GM18505 (cell line): ENCODE measurements around the gene CLEC7A.

ENCODE experiments used
- ATAC-seq: cut with Tn5 transposase; IDR thresholded peaks from one replicate; pipeline ENCODE4 v1.9.1; 2021; ENCODE audit not compliant: unreplicated experiment
- POLR2A ChIP-seq: IDR thresholded peaks from 4 replicates; pipeline ENCODE4 v1.6.1; 2011; ENCODE audit warnings: borderline replicate concordance; ENCODE audit not compliant: insufficient read depth, insufficient read length; ENCODE audit errors: extremely low read depth

CLEC7A gene

GRCh38 chr12:10159280-10159679, 29.3 kb upstream of the CLEC7A start:
- no peak for TF ChIP-seq POLR2A
- no peak for ATAC-seq

DNA sequence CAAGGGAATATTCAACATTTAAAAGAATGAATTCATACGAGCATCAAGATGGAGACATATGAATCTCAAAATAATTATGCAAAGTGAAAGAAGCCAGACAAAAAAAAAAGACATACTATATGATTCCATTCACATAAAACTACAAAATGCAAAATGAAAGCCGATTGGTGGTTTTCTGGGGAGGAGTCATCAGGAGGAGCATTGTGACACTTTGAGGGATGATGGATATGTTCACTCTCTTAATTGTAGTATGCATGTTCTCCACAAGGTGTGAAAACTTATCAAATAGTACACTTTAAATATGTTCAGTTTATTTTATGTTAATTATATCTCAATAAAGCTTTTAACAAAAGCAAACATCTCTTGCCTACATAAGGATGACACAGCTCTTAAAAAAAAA, 28.4 kb upstream of the CLEC7A start:
- no peak for TF ChIP-seq POLR2A
- no peak for ATAC-seq

- TF ChIP-seq POLR2A = no peak
- ATAC-seq = no peak
These were observed 26.0 kb upstream of the CLEC7A start for GRCh38 chr12:10155966-10156365.

- no peak for ATAC-seq
- TF ChIP-seq POLR2A = no peak
These were observed 24.1 kb upstream of the CLEC7A start for GRCh38 chr12:10154145-10154496.

DNA sequence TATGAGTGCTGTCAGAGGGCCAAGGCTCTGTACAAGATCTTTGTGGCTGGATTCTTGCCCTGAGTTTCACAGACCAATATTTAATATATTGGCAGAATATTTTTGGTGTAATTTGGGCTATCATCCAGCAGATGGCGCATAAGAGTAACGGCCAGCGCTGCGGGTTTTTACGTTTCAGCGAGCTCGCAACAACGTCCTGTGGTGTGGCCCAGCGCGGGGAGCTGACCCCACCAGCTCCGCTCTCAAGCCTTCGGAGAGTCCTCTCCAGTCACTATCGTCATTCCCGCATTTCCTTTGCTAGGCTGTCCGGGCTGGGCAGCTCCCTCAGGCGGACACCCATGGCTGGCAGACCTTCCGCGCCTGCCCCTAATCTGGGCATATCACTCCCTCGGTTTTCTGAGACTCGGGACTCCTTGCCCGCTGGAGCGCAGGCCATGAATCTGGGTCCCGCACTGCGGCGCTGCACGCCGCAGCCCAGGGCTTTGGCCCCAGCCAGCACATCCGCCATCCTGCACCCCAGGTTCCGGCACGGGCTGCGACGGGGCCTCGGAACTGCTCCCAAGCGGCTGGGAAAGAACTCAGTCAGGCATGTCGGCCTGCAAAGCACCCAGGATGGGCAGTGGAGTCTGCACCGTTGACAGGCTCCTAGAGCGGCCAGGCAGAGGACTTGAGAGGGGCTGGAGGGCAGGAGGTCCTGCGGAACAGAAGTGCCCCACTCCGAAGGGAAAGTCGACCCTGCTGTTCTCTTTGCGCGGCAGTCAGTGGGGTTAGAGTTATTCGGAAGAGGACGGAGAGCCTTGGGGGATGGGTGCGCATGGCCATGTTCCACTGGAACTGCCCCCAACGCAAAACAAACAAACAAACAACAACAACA, 23.5 kb upstream of the CLEC7A start:
- no peak for ATAC-seq
- TF ChIP-seq POLR2A = no peak

DNA sequence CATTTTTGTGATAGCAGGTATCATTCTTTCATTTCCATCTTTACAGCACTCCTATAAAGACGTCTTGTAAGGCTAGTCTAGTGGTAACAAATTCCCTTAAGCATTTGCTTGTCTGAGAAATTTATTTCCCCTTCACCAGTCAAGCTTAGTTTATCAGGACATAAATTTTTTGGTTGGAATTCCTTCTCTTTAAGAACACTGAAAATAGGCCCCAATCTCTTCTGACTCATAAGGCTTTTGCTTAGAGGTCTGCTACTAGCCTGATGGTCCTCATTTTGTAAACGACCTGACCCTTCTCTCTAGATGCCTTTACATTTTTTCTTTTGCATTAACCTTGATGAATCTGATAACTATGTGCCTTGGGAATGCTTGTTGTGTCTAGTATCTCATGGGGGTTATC, 21.6 kb upstream of the CLEC7A start:
- ATAC-seq = no peak
- no peak for TF ChIP-seq POLR2A

DNA sequence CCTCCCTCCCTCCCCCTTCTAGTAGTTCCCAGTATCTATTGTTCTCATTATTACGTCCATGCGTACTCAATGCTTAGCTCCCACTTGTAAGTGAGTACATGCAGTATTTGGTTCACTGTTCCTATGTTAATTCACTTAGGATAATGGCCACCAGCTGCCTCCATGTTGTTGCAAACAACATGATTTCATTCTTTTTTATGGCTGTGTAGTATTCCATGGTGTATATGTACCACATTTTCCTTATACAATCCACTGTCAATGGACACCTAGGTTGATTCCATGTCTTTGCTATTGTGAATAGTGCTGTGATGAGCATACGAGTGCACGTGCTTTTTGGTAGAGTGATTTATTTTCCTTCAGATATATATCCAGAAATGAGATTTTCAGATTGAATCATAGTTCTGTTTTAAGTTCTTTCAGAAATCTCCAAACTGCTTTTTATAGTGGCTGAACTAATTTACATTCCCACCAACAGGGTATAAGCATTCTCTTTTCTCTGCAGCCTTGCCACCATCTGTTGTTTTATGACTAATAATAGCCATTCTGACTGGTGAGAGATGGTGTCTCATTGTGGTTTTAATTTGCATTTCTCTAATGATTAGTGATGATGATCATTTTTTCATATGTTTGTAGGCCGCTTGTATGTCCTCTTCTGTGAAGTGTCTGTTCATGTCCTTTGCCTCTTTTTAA, 17.9 kb upstream of the CLEC7A start:
- no peak for ATAC-seq
- TF ChIP-seq POLR2A = no peak

DNA sequence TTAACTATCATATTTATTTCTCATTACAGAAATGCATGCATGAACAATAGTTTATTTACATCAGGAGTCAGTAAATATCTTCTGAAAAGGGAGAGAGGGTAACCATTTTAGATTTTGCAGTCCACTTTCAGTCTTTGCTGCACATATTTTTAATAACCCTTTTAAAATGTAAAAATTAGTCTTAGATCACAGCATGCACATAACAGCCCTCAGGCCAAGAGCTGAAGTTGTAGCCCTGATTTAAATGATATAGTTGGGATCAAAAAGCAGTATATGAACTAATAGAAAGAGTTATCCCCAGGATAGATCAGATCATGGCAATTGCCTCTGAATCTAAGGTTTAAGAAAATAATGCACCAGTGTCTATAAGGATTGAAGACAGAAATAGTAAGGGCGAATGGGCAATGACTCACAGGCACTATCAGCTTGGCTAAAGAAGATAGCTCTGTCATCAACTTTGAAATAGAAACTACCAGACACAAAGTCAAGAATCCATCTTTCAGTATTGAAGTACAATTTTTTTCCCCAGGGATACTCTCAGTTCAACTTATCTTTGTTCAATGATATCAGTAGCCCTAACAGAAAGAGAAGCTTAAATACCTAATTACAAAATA, 13.1 kb upstream of the CLEC7A start:
- TF ChIP-seq POLR2A = no peak
- ATAC-seq = no peak

GRCh38 chr12:10140001-10140400, 10.0 kb upstream of the CLEC7A start:
- no peak for ATAC-seq
- no peak for TF ChIP-seq POLR2A

GRCh38 chr12:10136637-10137205, 6.7 kb upstream of the CLEC7A start:
- no peak for ATAC-seq
- TF ChIP-seq POLR2A = no peak

DNA sequence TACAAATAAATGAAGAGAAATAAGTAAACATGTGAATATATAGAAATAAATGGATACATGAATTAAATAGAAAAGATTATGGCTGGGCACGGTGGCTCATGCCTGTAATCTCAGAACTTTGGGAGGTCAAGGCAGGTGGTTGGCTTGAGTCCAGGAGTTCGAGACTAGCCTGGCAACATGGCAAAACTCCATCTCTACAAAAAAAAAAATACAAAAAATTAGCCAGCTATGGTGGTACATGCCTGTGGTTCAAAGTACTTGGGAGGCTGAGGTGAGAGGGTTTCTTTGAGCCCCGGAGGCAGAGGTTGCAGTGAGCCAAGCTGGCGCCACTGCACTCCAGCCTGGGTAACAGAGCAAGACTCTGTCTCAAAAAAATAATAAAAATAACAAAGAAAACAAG, 5.1 kb upstream of the CLEC7A start:
- no peak for TF ChIP-seq POLR2A
- no peak for ATAC-seq

GRCh38 chr12:10132850-10133370, 2.9 kb upstream of the CLEC7A start:
- ATAC-seq = no peak
- TF ChIP-seq POLR2A = no peak

- TF ChIP-seq POLR2A = no peak
- ATAC-seq = no peak
These were observed 1.2 kb upstream of the CLEC7A start for GRCh38 chr12:10131111-10131690.
